PFSK-1 (cell line): ENCODE results near the gene NUP214.

Experiments used
- FOXP2 ChIP-seq: optimal IDR thresholded peaks from 2 replicates; pipeline ENCODE3; 2011; ENCODE audit warnings: borderline replicate concordance, control low read depth, inconsistent platforms; ENCODE audit not compliant: insufficient read depth; ENCODE audit errors: extremely low read length, extremely low read depth
- POLR2AphosphoS5 ChIP-seq: IDR thresholded peaks from 2 replicates; pipeline ENCODE4 v1.6.1; 2012; ENCODE audit warnings: low read depth, mild to moderate bottlenecking, control low read depth, low read length, moderate library complexity
- SIN3A ChIP-seq: IDR thresholded peaks from 2 replicates; pipeline ENCODE4 v1.6.1; 2012; ENCODE audit warnings: mild to moderate bottlenecking, low read length, moderate library complexity, borderline replicate concordance; ENCODE audit not compliant: insufficient read depth
- TAF1 ChIP-seq: IDR thresholded peaks from 2 replicates; pipeline ENCODE4 v1.6.1; 2012; ENCODE audit warnings: low read length, control low read depth, borderline replicate concordance; ENCODE audit not compliant: insufficient read depth
- TF ChIP-seq, protein P1 (sequence below), 2 experiments: IDR thresholded peaks; 2 replicates each; pipeline versions ENCODE4 v1.6.1 to v1.8.0; 2011 to 2012; ENCODE audit warnings: low read depth in 2 of 2, low read length in 2 of 2, control low read depth in 1 of 2, inconsistent platforms in 1 of 2, mild to moderate bottlenecking in 1 of 2, moderate library complexity in 1 of 2; ENCODE audit not compliant: insufficient read depth in 1 of 2

Gene NUP214

DNA sequence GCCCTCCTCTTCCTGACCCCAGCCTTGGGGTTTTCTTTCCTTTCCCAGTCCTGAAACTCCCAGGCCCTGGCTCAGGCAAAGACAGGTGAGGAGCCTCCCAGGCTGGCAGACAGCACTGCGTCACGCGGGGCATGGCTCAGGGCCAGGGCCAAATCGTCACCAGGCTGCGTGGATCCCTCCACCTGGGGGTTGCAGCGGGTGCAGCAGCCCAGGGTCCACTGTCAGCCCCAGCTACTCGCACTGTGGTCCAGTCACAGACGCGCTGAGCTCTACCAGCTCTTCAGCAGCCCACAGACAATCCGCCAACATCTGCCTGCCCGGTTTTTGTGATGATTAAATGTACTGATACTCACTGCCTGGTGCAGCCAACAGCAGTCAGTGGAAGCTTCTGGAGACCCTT is 138.8 kb downstream of the NUP214 start:
- no peak for TF ChIP-seq POLR2AphosphoS5
- TF ChIP-seq, protein P1, sequence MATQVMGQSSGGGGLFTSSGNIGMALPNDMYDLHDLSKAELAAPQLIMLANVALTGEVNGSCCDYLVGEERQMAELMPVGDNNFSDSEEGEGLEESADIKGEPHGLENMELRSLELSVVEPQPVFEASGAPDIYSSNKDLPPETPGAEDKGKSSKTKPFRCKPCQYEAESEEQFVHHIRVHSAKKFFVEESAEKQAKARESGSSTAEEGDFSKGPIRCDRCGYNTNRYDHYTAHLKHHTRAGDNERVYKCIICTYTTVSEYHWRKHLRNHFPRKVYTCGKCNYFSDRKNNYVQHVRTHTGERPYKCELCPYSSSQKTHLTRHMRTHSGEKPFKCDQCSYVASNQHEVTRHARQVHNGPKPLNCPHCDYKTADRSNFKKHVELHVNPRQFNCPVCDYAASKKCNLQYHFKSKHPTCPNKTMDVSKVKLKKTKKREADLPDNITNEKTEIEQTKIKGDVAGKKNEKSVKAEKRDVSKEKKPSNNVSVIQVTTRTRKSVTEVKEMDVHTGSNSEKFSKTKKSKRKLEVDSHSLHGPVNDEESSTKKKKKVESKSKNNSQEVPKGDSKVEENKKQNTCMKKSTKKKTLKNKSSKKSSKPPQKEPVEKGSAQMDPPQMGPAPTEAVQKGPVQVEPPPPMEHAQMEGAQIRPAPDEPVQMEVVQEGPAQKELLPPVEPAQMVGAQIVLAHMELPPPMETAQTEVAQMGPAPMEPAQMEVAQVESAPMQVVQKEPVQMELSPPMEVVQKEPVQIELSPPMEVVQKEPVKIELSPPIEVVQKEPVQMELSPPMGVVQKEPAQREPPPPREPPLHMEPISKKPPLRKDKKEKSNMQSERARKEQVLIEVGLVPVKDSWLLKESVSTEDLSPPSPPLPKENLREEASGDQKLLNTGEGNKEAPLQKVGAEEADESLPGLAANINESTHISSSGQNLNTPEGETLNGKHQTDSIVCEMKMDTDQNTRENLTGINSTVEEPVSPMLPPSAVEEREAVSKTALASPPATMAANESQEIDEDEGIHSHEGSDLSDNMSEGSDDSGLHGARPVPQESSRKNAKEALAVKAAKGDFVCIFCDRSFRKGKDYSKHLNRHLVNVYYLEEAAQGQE (IDR thresholded peaks at IDR 0.05; ENCODE audit: insufficient read depth in 1 of 2, low read depth in 2 of 2, low read length in 2 of 2), result no peak
- TF ChIP-seq SIN3A, result no peak
- TF ChIP-seq FOXP2, result no peak
- TF ChIP-seq TAF1, result no peak

GRCh38 chr9:131266266-131267229 is 141.2 kb downstream of the NUP214 start:
- TF ChIP-seq FOXP2 (peak; percentile 71), SIN3A (no peak)

GRCh38 chr9:131270171-131271015 is 145.0 kb downstream of the NUP214 start:
- TF ChIP-seq, protein P1 (IDR thresholded peaks at IDR 0.05; ENCODE audit: insufficient read depth in 1 of 2, low read depth in 2 of 2, low read length in 2 of 2), result no peak
- TF ChIP-seq FOXP2, result no peak
- no peak for TF ChIP-seq TAF1
- no peak for TF ChIP-seq POLR2AphosphoS5

DNA sequence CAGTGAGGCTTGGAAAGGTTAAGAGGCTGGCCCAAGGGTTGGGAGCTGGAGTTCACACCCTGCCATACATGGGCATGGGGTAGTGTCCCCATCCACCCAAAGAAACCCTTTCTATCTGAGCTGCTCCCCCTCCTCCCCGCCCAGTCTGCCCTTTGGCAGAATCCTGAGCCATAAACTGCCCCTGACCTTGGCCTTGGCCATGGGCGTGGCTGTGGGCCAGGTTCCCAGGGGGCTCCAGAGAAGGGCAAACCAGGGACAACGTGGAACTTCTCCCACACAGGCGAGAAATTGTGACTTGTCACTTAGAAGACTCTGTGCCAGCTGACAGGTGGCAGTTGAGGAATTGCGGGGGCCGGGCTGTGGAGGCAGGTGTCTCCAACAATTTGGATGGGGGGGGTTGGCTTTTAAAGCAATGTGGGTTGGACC is 146.1 kb downstream of the NUP214 start:
- TF ChIP-seq POLR2AphosphoS5 (no peak), TAF1 (no peak)
- TF ChIP-seq, protein P1 (IDR thresholded peaks at IDR 0.05; ENCODE audit: insufficient read depth in 1 of 2, low read depth in 2 of 2, low read length in 2 of 2), result no peak

GRCh38 chr9:131272212-131272611 is 146.8 kb downstream of the NUP214 start:
- TF ChIP-seq, protein P1 (IDR thresholded peaks at IDR 0.05; ENCODE audit: insufficient read depth in 1 of 2, low read depth in 2 of 2, low read length in 2 of 2), result no peak
- TF ChIP-seq POLR2AphosphoS5 (no peak), FOXP2 (no peak), SIN3A (no peak), TAF1 (no peak)
